GM12874 (cell line): Measurements from ENCODE around the gene AURKAIP1.

Experiments
- TF ChIP-seq, protein P1 (sequence below): IDR thresholded peaks from 2 replicates; pipeline ENCODE4 v1.5.1; 2011; ENCODE audit warnings: low read depth, mild to moderate bottlenecking, control low read depth, low read length, moderate library complexity; ENCODE audit not compliant: insufficient read depth

Gene AURKAIP1

DNA sequence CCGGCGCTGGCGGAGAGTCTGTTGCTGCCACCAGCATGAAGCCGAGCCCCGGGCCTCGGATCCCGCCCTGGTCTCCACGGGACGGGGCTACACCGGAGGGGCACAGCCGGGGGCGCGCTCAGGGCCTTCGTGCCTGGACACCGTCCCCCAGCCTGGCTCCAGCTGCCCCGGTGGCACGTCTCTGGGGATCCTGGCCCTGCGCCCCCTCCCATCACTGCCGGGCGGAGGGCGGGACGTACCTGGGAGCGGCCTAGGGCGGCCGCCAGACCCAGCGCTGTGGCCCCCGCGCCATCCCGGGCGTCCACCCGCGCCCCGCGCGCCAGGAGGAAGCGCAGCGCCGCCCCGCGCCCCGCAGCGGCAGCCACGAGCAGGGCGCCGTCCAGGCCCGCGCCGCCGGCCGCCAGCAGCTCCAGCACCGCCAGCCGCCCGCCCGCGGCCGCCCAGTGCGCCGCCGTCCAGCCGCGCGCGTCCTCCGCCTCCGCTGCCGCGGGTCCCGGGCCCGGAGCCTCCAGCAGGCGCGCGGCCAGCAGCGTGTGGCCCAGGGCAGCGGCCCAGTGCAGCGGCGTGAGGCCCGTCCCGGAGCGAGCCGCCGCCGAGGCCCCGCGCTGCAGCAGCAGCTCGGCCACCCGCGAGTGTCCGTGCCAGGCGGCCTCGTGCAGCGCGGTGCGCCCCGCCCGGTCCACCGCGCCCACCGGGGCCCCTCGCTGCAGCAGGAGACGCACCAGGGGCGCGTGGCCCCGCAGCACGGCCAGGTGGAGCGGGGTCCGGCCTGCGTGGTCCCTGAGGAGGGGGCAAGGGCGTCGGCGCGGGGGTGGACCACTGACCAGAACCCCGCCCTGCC lies 45.0 kb upstream of the AURKAIP1 start:
- TF ChIP-seq, protein P1, sequence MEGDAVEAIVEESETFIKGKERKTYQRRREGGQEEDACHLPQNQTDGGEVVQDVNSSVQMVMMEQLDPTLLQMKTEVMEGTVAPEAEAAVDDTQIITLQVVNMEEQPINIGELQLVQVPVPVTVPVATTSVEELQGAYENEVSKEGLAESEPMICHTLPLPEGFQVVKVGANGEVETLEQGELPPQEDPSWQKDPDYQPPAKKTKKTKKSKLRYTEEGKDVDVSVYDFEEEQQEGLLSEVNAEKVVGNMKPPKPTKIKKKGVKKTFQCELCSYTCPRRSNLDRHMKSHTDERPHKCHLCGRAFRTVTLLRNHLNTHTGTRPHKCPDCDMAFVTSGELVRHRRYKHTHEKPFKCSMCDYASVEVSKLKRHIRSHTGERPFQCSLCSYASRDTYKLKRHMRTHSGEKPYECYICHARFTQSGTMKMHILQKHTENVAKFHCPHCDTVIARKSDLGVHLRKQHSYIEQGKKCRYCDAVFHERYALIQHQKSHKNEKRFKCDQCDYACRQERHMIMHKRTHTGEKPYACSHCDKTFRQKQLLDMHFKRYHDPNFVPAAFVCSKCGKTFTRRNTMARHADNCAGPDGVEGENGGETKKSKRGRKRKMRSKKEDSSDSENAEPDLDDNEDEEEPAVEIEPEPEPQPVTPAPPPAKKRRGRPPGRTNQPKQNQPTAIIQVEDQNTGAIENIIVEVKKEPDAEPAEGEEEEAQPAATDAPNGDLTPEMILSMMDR = no peak

DNA sequence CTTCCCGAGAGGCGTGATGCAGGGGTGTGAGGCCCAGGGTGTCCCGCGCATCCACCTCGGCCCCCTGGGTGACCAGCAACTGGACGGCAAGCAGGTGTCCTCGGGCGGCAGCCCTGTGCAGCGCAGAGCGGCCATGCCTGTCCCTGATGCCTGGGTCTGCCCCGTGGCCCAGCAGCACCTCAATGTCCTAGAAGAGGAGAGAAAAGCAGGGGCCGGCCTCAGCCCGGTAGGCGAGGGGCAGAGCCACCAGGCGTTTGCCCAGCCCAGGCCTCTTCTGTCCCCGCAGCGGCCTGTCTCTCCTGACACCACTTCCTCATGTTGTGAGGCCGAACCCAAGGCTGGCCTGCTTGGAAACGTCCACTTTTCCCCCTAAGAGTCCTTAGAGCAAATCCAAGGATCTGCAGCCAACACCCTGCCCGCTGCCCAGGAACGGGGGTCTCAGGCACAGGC lies 44.4 kb upstream of the AURKAIP1 start:
- TF ChIP-seq, protein P1 = no peak

DNA sequence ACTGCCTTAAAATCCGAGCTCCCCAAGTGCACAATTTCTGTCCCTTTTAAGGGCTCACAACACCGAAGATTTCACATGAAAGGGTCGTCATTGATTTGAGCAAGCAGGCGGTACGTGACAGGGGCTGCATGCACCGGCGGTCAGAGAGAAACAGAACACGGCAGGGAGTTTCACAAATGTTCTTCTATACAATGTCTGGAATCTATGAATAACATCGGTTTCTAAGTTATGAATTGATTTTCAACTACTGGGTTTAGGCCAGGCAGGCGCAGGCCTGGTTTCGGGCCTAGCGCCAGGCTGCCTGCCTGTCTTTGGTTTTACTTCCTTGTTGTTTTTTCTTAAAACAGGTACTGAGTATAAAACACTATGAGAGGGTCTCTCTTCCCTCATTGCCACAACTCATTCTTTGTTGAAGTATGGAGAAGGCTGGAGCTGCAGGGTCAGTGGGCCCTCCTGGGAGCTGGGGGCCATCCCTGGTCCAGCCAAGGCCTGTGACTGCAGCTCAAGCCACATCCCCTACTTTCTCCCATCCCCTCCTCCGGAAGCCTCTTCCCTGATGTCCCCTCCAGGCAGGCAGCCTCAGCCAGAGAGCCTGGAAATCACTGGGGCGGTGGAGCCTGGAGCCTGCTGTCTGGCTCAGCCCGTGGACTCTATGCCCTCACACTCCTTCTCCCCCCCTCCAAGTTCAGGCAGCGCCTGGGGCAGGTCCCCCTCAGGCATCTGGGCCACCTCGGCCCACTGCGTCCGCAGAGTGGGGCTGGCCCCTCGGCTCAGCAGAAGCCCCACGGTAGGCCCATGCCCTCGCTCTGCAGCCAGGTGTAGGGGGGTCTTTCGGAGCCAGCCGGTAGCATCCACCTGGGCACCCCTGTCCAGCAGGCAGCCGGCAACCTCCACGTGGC lies 43.7 kb upstream of the AURKAIP1 start:
- TF ChIP-seq, protein P1 = no peak

DNA sequence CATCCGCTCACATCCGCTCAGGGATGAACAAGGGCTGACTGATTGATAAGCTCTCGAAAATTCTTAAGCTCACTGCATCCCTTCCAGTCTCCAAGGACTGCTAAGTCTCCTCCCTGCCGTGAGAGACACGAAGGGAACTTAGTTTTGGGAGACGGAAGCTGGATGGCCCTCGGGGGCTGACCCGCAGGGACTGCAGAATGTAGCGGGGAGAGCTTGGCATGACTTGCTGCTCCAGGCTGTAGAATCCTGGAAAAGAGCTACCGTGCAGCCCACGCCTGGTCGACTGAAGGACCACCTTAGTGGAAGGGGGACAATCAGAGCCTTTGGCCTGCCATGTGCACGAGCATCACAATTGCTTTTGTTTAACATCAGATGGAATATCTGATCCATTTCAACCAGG lies 40.7 kb upstream of the AURKAIP1 start:
- TF ChIP-seq, protein P1 = no peak

DNA sequence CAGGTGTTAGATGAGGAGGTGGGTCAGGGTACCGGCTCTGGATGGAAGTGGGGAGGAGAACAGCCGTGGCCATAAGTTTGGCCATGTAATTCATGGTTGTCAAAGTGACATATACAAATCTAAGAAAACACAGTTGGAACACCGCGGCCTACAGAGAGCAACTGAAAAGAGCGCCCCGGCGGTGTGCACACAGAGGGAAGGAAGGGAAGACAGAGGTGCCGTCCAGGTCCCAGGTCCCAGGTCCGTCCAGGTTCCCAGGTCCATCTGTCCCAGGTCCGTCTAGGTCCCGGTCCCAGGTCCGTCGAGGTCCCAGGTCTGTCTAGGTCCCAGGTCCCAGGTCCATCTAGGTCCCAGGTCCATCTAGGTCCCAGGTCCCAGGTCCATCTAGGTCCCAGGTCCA lies 36.6 kb upstream of the AURKAIP1 start:
- TF ChIP-seq, protein P1 = no peak

DNA sequence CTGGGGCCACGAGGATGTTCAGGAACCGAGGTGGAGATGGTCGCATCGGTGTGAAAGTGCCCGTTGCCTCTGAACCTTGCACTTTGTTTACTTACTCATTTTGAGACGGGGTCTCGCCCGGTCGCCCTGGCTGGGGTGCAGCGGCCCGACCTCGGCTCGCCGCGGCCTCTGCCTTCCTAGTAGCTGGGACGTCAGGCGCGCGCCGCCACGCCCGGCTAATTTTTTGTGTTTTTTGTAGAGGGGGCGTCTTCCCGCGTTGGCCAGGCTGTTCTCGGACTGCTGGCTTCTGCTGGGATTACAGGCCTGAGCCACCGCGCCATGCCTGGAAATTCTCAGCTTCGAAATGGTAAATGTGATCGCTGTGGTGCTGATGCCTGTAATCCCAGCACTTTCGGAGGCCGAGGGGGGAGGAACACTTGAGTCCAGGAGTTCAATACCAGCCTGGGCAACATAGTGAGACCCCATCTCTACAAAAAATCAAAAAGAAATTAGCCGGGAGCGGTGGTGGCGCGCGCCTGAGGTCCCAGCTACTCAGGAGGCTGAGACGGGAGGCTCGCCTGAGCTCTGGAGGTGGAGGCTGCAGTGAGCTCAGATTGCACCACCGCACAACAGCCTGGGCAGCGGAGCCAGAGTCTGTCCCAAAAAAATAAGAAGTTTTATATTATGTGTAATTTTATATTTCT lies 32.8 kb upstream of the AURKAIP1 start:
- TF ChIP-seq, protein P1 = no peak
